Left forelimb (tissue), 1 donor: ENCODE data around the gene TBC1D22A.

Source experiments
- DNase-seq: peaks from one replicate; pipeline ENCODE4 v3.0.0-alpha.2; 2018; ENCODE audit warnings: low spot score

The TBC1D22A gene

DNA sequence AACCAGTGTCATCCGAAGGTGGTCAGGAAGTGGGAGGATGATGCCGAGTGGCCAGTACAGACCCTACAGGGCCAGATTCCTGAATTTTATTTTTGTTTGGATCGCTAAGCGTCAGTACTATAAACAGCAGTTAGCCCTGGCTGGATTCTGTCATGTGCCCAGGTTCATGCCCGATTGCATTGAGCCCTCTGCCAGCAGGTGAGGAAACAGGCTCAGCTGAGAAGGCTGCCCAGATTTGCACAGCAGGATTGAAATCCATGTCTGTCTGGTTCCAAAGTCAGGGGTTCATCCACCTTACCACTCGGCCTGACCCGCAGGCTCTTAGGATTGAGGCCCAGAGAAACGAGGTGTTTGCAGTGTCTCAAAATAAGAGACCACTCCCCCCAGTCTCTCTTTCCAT is 9.1 kb upstream of the TBC1D22A start:
- peak; percentile 57 for DNase-seq

DNA sequence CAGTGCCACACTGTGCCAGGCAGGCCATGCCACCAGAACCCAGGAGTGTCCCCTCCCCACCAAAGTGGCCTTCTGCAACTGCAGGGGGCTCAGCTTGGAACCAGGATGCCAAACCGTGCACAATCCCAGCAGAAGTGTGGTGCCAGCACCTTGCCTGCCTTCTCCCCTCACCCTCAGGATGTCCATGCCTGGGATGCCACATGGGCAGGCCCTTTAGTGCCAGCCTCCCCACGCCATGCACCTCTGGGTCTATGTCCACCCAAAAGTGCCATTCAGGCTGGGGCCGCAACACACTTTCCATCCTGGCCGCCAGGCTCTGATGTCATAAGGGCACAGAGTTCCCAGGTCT is 8.7 kb upstream of the TBC1D22A start:
- DNase-seq = peak; percentile 46

DNA sequence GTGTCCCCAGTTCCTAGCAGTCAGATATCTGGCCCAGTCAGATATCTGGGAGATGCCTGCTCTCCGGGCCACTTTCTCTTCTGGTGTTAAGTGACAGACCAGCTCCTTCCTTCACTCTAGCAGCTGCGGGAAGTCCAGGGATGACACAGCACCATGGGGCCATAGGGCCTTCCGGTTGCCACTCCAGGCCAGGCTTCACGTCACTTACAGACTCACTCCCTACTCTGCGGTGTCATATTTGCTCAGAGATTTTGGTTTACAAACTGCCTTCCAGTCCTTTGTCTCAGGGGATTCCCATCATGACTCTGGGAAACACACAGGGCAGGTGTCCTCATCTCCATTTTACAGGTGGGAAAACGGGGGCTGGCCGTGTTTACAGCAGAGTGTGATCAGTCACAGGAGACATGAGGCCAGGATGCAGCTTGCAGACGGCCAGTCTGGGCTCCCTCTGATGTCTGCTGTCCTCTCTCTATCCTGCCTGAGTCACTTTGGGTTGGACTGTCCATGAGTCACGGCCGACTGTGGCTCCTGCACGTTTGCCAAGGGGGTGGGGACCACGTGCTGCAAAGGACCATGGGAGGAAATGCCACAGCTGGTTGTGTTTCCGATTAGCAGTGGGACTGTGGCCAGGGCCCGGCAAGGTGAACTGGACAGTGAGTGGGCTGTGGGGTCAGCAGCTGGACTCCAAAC is 8.2 kb upstream of the TBC1D22A start:
- peak; percentile 82 for DNase-seq

DNA sequence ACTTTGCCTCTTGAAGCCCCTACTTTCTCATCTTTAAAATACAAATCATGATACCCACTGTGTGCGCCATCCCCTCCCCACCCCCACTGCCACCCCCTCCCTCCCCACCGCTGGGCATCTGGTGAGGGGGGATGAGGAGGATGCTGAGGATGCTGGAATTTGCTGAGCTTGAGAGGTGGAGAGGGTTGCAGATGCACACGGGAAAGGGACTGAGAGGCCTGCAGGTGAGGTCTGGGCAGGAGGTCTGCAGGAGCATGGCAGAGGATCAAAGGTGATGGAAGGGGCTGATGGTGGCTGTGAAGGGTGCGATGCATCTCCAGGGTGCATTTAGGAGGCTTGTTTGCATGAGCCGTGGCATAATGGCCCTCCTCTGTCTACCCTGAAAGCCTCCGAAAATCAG is 7.6 kb upstream of the TBC1D22A start:
- no peak for DNase-seq

DNA sequence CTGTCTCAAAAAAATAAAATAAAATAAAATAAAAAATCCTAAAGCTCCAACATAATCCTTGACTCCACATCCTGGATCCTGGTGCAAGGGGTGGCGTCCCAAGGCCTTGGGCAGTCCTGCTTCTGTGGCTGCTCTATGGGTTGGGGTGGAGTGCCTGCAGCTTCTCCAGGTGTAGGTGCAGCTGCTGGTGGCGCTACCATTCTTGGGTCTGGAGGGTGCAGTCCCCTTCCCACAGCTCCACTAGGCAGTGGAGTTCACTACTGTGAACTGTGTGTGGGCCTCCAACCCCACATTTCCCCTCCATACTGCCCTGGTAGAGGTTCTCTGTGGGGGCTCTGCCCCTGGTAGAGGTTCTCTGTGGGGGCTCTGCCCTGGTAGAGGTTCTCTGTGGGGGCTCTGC is 6.9 kb upstream of the TBC1D22A start:
- peak; percentile 50 for DNase-seq

DNA sequence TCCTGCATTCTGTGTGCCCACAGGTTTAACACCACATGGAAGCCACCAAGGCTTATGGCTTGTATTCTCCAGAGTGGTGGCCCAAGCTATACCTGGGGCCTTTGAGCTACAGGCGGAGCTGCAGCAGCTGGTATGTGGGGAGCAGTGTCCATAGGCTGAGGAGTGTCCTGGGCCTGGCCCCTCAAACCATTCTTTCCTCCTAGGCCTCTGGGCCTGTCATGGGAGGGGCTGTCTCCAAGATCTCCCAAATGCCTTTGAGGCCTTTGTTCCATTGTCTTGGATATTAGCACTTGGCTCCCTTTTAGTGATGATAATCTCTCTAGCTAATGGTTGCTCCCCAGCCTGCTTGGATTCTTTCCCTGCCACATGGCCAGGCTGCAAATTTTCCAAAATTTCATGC is 6.4 kb upstream of the TBC1D22A start:
- no peak for DNase-seq

DNA sequence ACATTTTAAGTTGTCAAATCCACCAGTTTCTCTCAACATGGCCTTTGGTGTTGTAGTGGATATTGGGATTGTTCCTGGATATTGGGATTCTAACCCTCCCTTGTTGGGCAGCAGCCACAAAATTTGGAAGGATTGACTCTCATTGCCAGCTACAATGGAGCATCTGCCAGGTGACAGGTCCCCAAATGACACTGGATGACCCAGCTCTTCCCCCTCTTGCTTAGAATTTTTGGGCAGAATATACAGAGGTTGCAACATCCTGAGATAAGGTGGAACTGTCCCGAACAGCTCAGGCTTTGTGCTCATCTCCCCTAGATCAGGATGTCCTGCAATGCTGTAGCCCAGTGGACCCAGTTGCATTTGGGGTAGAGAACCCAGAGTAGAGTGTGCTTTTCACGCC is 5.3 kb upstream of the TBC1D22A start:
- DNase-seq = no peak

DNA sequence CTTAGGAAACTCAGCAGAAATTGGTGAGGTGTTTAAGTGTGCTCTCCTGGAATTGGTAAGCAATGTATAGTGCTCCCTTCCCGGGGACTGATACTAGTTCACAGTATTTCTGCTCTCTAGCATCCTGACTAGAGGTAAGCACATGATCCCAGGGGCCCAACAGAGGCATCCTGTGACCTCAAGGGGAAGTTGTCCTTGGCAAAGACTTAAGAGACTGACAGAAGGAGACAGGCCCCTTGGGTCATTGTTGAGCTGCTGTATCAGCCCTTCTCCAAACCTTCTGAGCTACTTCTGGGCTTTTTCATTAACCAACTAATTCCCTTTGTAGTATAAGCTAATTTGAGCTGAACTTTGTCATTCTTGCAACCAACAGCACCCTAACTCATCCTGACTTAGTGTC is 4.3 kb upstream of the TBC1D22A start:
- no peak for DNase-seq

DNA sequence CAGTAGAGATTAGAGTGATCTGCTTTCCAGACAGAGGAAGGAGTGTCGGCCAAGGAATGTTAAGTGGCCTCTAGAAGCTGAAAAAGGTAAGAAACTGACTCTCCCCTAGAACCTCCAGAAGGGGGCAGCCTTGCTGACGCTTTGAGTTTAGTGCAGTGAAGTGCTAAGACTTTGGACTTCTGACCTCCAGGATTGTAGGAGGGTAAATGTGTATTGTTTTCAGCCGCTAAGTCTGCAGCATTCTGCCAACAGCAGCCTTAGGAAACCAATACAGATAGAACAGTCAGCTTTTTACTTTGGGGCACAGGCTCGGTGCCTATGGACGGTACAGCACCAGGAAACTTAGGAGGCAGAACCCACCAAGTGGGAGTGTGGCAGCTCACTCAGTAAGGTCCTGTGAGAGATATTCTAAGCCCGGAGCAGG is 3.6 kb upstream of the TBC1D22A start:
- no peak for DNase-seq

DNA sequence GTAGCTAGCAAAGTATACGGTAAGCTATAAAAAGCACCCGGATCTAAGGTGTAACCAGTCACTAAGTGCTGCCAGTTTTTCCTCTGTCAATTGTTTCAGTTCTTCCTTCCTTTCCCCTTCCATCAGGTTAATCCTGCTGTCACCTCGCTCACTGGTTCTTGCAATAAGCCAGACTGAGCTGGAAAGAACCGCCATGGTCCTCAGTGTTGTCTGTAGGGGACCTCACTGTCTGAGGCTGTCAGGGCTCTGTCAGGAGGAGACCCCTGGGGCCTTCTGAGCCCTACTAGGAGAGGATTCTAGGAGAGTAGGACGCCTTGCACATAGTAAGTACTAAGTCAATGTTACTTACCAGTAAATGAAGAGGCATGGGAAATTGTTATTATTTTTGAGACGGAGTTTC is 1.4 kb upstream of the TBC1D22A start:
- DNase-seq = no peak

DNA sequence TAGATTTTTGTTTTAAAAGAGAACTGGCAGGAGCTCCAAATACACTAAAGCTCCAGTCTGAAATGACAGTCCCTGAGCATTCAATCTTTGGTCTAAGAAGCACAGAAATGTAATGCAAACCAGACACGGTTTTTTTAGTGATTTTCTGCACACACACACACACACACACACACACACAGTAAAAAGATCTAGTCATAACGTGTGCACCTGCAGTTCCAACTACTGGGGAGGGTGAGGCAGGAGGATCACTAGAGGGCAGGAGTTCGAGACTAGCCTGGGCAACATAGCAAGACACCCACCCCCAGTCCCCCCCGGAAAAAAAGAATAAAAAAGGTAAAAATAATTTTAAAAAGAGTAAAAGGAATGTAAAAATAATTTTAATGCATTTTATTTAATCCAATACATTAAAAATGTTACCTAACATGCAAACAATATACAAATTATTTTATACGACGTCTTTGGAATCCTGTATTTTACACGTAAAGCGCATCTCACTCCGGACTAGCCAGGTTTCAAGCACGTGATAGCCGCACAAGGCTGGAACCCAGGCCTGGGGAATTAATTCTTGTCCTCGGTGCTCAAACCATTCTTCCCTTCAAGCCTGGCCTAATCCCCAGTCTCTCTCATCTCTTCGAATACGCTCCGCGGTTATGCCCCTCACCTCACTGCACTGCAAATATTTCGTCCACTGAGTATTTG is 762 bp upstream of the TBC1D22A start:
- DNase-seq = no peak

DNA sequence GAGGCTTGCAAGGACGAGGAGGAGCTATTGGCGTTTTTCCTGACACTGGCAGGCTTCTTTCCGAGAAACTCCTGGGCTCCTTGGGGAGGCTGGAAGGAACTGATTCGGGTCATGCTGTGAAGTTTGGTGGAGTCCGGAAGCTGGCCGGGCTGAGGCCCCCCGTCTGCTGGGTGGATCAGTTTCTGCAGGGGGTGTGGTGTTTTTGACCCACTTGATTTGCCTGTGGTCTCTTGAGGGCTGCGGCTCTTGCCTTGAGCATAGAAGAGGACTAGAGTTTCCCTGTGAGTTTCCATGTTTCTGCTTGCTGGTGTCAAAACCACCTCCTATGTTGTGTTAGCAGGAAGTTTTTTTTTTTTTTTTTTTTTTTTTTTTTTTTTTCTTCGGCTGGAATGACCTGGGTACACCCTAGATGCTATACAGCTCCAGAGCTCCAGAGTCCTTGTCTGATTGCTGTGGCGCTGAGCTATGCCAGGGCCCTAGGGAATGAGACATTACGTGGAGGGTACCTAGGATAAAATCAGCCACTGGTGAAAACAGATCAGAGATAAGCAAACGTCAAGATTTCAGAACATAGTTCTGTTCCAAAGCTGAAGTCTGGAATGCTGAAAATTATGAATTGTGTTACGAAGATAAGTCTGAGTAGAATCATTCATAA is 728 bp downstream of the TBC1D22A start:
- no peak for DNase-seq

DNA sequence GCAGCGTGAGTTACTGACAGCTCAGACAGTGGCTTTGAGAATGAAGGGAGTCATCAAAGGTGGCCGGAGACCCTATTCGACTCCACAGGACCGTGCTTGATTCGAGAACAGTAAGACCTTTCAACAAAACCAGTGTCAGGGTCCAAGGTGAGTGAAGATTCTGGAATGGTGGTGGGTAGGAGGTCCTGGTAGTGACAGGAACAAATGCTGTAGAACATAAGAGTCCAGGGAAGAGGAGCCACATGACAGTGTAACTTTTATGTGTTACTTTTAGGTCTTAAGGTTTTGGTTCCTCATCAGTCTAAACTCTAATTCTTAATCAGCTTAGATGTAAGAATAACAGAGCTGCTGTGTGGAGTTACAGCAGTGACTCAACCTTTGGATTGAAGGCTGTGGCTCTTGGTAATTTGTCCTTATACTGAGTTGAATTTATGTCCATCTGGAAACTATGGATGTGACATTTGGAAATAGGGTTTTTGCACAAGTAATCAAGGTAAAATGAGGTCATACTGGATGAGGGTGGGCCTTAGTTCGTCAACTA is 1.8 kb downstream of the TBC1D22A start:
- no peak for DNase-seq

DNA sequence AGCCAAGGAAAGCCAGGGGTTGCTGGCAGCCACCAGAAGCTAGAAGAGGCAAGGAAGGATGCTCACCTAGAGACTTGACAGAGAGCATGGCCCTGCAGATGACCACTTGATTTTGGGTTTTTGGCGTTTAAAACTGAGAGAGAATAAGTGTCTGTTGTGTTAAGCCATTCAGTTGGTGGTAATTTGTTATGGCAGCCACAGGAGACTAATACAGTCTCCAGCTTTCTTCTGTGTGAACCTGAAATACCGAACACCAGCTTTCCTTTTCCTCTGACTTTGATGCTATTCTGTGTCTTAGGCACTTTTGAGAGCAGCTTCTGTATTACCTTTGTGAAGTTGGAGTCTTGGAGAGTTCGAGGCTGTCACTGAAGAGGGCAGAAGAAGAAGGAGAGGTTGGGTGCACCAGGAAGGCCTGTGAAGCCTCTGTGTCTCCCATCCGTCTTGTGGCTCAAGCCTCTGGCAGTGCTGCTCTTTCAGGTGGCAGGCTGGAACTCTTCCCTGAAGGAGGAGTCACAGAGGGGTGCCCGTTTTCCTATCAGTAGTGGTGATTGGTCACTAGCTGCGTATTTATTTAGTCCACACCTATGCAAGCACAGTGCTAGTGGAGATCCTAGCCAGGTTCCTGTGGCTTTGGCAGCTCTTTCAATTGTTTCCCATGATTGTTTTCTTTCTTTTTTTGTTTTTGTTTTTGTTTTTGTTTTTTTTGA is 2.5 kb downstream of the TBC1D22A start:
- no peak for DNase-seq

DNA sequence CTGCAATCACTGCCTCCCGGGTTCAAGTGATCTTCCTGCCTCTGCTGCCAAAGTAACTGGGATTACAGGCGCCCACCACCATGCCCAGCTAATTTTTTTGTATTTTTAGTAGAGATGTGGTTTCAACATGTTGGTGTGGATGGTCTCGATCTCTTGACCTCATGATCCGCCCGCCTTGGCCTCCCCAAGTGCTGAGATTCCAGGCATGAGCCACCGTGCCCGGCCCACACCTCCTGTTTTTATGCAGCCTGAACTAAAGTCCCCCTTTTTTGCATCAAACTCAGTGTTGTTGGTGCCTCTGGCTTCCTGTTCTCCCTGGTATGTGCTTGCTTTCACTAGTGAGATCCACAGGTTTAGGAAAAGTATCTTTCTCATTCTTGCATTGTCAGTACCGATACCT is 4.2 kb downstream of the TBC1D22A start:
- DNase-seq = no peak

DNA sequence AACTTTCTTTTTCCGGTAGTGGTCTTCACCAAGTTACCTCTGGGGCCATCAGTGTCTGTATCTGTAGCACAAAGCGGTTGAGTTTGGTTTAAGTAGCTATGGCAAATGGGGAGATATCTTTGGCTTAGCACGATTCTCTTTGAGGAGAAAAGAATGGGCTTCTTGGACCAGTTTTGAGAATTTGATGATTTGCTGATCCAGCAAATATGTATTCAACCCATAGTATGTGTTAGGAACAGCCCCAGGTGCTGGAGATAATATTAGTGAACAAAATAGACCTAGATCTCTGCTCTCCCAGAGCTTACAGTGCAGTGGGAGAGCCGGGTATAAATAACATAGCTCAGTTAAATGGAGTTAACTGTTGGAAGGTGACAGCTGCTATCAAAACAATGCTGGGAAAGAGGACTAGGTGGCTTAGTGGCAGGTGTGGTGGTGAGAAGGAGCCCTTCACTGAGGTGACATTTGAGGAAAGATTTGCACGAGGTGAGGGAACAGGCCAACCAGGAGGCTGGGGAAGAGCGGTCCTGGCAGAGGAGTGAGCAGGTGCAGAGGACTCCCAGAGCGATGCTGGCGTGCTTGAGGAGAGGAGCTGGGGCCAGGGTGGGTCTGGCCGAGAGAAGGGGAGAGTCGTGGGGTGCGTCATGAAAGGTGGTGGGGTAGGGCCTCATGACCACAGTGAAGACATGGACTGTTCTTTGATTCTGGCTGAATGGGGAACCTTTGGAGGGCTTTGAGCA is 5.0 kb downstream of the TBC1D22A start:
- DNase-seq = no peak

DNA sequence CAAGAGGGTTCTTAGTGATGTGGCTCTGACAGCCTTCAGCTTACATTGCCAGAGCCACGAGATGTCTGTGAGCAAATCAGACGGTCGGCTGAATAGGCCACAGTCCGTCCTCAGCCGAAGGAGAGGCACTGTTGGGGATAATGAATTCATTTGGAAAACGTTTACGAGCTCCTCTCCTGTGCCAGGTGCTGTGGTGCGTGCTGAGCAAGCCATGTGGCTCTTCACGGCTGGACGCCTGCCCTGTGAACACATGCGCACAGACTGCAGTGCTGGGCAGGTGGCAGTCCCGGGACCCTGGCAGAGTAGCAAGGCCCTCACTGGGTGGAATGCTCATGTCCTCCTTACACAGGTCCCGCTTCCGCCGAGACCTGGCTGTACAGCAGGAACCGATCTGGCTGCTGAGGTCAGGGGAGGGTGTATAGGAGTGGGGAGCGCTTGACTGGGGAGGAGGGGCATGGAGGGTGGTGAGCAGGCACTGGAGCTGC is 6.8 kb downstream of the TBC1D22A start:
- DNase-seq = no peak

DNA sequence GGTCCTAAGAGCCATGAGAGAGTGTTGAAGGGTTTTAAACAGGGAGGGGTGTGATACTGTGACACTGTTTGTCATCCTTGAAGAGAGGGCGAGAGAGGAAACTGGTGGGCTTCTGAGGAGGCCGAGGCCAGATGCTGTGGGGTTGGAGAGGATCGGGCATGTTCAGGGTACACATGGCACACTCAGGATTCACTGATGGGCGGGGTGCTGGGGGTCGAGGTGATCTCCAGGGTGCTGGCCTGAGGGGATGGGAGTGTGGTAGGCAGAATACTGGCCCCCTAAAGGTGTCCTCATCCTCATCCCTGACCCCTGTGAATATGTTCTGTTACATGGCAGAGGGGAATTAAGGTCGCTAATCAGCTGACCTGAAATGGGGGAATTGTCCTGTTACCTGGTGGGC is 7.3 kb downstream of the TBC1D22A start:
- no peak for DNase-seq

DNA sequence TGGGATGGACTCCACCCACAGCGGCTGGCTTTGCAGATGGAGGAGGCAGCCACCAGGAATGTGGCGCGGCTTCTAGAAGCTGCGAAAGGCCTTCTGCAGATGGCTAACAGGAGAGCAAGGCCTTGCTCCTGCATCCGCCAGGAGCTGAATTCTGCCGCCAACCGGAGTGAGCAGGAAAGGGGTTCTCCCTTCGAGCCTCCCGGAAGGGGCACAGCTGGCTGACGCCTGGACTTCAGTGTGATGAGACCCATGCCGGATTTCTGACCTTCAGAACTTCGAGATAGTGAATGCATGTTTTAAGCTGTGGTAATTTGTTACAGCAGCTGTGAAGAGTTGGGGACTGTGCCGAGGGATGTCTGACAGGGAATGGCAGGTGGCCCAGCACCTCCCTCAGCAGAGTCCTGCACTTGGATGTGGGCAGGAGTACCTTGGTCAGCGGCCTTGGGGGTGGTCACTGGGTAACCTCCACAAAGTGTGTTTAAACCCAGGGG is 7.7 kb downstream of the TBC1D22A start:
- DNase-seq = no peak

DNA sequence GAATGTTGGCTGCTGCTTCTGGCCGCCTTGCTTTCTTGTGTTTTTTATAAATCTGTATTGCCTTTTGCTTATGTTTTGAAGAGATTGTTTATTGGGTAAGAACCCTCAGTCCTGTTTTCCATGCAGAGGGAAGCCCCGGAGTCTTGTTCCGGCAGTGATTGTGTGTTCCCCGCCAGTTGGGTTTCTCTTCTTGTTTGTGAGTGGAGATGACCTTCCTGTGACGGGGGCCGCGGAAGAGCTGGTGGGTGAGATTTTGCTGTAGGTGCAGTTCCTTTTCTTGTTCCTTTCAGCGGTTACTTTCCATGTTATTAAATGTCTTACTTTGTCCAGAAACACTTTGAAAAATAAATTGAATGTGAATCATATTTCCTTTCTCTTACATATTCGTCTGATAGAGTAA is 8.3 kb downstream of the TBC1D22A start:
- DNase-seq = no peak

DNA sequence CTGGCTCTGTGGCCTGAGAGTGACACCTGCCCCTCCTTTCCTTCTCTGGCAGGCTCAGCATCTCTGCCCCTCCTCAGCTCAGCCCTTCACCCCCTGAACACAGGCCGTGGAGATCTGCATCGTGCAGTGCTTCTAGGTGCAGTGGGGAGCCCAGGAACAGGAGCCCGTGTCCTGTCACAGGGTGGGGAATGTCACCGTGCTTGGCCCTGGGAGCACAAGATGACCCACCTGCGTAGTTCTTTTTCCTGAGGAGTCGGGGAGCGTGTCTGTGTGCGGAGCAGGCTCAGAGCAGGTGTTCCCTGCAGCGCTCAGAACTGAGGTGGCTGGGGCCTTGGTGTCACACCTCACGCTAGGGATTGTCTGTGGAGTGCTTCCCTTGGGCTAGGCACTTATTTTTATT is 10.6 kb downstream of the TBC1D22A start:
- DNase-seq = no peak
